Measurements from ENCODE around the gene FLOT1. TPM values are rescaled to one million over a fixed set of nuclear protein-coding genes. Genes with fewer than 3 reads are reported as not detected.

The FLOT1 gene
- total and polyA plus RNA-seq, 2 of the 13 experiments (the other 11 are each of a cell fraction or from before 2014, with no cell fraction given), result 82.3 to 130 TPM

DNA sequence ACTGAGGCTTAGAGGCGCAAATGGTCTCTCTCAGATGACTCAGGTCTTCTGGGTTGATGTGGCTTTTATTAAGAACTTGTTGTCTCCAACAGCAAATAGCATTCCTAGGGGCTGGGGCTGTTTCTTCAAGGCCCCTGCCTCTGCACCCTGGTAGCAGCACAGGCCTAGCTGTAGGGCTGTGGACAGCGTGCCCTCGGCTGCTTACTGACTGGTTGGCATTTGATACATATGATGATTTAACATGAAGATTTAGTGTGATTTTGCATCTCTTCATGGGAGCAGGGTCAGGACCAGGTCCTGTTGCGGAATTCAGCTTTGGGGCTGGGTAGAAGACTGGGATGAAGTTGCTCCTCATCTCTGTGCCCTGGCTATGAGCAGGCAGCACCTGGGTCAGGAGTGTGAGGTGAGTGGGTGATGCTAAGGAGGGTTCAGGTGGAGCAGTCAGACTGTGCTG, 26.2 kb upstream of the FLOT1 start (continued):
- TF ChIP-seq PRDM15 (CRISPR knock-in tag; IDR thresholded peaks at IDR 0.05) (no peak), SIX4 (CRISPR knock-in tag; IDR thresholded peaks at IDR 0.05) (no peak), ZSCAN31 (CRISPR knock-in tag; IDR thresholded peaks at IDR 0.05; ENCODE audit: low read depth) (peak; percentile 20; the same call in 1 of the 2 replicates), ZNF772 (CRISPR knock-in tag; IDR thresholded peaks at IDR 0.05) (peak; percentile 54; the same call in 1 of the 2 replicates), SPEN (CRISPR knock-in tag; IDR thresholded peaks at IDR 0.05; ENCODE audit: low read depth) (no peak), ZNF75D (CRISPR knock-in tag; IDR thresholded peaks at IDR 0.05; ENCODE audit: borderline replicate concordance) (no peak), MEIS2 (CRISPR knock-in tag; IDR thresholded peaks at IDR 0.05) (no peak), SIN3A (IDR thresholded peaks at IDR 0.05; ENCODE audit: borderline replicate concordance, low read depth, low read length) (0 out of 2 replicates have a peak, but pooled peaks have one; percentile 8), SALL2 (CRISPR knock-in tag; IDR thresholded peaks at IDR 0.05) (0 out of 2 replicates have a peak, but pooled peaks have one; percentile 37), ZNF30 (CRISPR knock-in tag; IDR thresholded peaks at IDR 0.05) (no peak), SATB2 (CRISPR knock-in tag; IDR thresholded peaks at IDR 0.05) (no peak), NCOA2 (CRISPR knock-in tag; IDR thresholded peaks at IDR 0.05) (no peak), MAF1 (CRISPR knock-in tag; IDR thresholded peaks at IDR 0.05; ENCODE audit: borderline replicate concordance) (no peak), ASH2L (IDR thresholded peaks at IDR 0.05; ENCODE audit: insufficient read length, low read depth, low read length) (no peak), IKZF1 (IDR thresholded peaks at IDR 0.05) (no peak), BCLAF1 (IDR thresholded peaks at IDR 0.05) (no peak), ZBTB8A (CRISPR knock-in tag; IDR thresholded peaks at IDR 0.05; ENCODE audit: borderline replicate concordance, low read depth) (no peak), NFIB (CRISPR knock-in tag; IDR thresholded peaks at IDR 0.05; ENCODE audit: borderline replicate concordance) (no peak), RNF2 (conservative IDR thresholded peaks at IDR 0.05; ENCODE audit: low read depth) (no peak)
- TF ChIP-seq, protein P1, sequence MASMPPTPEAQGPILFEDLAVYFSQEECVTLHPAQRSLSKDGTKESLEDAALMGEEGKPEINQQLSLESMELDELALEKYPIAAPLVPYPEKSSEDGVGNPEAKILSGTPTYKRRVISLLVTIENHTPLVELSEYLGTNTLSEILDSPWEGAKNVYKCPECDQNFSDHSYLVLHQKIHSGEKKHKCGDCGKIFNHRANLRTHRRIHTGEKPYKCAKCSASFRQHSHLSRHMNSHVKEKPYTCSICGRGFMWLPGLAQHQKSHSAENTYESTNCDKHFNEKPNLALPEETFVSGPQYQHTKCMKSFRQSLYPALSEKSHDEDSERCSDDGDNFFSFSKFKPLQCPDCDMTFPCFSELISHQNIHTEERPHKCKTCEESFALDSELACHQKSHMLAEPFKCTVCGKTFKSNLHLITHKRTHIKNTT (CRISPR knock-in tag; IDR thresholded peaks at IDR 0.05), result no peak
- TF ChIP-seq, protein P2, sequence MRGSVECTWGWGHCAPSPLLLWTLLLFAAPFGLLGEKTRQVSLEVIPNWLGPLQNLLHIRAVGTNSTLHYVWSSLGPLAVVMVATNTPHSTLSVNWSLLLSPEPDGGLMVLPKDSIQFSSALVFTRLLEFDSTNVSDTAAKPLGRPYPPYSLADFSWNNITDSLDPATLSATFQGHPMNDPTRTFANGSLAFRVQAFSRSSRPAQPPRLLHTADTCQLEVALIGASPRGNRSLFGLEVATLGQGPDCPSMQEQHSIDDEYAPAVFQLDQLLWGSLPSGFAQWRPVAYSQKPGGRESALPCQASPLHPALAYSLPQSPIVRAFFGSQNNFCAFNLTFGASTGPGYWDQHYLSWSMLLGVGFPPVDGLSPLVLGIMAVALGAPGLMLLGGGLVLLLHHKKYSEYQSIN (CRISPR knock-in tag; IDR thresholded peaks at IDR 0.05; ENCODE audit: borderline replicate concordance), result no peak
- TF ChIP-seq, protein P3, sequence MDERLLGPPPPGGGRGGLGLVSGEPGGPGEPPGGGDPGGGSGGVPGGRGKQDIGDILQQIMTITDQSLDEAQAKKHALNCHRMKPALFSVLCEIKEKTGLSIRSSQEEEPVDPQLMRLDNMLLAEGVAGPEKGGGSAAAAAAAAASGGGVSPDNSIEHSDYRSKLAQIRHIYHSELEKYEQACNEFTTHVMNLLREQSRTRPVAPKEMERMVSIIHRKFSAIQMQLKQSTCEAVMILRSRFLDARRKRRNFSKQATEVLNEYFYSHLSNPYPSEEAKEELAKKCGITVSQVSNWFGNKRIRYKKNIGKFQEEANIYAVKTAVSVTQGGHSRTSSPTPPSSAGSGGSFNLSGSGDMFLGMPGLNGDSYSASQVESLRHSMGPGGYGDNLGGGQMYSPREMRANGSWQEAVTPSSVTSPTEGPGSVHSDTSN (CRISPR knock-in tag; IDR thresholded peaks at IDR 0.05), result no peak
